ENCODE measurements around the gene ARVCF.

Gene ARVCF

DNA sequence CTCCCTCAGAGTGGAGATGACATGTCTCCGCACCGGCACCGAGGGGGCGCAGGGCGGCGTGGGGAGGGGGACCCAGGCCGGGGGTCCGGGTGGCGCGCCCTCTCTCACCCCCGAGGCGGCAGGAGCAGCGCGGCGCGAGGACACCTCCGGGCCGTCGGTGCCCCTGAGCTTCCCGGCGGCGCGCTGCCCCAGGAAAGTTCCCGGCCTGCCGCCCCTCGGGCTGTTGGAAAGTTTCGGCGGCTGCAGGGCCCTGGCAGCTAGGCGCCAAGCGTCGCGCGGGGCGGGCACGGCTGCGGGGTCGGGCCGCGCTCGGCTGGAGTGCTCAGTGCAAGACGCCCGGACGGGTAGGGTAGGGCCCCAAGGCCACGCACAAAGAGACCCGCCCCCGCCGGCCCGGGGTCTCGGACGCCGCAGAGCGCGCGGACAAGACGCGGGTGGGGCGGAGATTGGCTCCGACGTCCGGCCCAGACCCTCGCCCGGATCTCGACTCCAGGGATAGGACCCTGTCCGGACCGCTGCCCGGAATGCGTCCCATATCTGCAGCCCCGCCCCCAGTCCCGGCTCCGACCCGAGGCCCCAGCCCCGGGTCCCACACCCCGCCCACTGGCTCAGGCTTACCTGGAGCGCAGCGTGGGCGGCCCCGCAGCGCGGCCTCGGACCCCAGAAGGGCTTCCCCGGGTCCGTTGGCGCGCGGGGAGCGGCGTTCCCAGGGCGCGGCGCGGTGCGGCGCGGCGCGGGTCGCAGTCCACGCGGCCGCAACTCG lies 471 bp downstream of the ARVCF start:
- DNase-seq (ENCODE audit: low spot score), result no peak

DNA sequence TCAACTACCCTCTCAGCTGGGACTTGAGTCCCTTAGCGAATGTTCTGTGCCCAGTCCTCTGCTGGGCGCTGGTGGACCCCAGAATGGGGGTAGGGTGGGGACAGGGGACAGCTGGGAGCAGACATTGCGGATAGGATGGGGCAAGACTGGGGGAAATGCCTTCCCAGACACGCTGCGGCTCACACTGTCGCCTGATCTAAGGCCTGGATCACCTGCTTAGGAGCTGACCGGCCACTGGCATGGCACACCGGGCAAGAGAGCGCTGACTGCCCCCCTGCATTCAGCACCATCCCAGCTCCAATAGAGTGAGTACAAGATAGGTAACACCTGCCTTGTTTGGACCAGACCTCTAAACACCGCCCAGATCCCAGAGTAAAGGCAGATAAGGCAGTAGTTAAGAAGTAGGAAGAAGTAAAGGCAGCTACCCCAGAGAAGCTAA lies 1.4 kb downstream of the ARVCF start:
- DNase-seq (ENCODE audit: low spot score), result no peak

DNA sequence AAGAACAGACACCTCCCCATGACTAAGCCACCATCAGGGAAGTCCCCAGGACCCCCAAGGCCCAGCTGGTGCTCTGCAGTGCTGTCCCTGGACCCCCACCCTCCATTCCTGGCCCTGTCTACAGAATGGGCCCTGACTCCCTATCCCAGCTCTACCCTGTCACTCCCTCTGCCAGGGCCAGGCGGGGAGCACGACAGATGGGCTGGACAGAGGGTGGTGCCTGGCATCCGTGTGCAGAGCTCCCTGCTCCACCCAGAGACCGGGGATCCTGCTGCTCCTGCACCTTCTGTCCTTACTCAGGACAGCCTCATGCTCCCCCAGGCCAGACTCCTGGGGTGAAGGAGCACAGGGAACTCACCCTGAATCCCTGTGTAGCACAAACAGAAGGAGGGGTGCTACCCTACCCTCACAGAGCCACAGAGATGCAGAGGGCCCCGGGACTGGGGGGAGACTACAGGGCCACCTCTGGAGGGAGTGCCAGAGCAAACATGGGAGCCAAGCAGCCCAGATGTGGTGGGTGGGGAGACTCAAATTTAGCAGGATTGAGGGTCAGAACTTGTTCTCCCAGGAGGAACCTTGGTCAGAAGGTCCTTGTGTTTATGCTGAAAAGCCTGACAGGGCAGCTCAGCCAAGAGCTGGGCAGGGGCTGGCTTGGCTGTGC lies 2.0 kb downstream of the ARVCF start:
- no peak for DNase-seq (ENCODE audit: low spot score)

DNA sequence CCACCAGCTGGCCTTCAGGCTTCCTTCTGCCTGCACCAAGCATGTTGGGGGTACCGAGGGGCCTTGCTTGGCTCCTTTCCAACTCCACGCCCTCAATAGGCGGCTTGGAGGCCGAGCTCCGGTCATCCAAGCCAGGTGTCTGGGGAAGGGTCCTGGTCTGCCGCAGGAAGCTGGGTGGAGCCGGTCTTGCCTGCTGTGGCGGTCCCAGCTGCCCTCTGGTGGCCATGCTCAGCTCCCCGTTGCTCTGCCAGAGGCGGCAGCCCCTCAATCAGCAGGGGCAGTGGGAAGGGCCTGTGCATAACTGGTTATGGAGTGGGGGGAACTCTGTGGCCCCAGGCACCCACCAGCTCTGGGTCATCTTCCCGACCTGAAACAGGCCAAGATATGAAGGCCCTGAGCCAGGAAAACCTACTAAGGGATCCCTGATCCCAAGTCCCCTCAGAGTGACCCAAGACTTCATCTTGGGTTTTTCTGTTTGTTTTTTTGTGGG lies 3.2 kb downstream of the ARVCF start:
- DNase-seq (ENCODE audit: low spot score), result peak; percentile 75

DNA sequence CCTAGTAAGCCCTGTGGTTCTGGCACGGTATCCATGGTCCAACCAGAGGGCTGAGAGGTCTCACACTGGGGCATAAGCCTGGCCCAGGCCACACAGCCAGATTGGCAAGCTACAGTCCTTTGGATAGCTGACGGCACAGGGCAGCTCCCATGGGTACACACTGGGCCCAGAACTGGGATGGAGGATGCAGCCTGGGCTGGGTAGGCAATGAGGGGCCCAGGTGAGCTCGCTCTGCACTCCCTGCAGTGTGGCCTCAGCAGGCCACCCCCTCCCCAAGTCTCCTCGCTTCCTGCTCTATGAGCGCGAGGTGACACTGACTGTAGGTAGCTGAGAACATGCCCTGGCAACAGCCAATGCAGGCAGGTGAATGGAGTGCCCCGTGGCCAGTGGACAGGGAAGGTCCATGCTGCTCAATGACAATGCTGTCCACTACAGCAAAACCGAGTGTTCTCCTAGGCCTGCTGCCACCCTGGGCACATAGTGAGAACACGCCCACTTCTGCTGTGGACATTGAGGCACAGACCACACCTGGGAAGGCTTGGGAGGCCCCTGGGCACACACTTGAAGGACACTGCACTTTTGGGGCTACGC lies 3.8 kb downstream of the ARVCF start:
- DNase-seq (ENCODE audit: low spot score), result no peak

DNA sequence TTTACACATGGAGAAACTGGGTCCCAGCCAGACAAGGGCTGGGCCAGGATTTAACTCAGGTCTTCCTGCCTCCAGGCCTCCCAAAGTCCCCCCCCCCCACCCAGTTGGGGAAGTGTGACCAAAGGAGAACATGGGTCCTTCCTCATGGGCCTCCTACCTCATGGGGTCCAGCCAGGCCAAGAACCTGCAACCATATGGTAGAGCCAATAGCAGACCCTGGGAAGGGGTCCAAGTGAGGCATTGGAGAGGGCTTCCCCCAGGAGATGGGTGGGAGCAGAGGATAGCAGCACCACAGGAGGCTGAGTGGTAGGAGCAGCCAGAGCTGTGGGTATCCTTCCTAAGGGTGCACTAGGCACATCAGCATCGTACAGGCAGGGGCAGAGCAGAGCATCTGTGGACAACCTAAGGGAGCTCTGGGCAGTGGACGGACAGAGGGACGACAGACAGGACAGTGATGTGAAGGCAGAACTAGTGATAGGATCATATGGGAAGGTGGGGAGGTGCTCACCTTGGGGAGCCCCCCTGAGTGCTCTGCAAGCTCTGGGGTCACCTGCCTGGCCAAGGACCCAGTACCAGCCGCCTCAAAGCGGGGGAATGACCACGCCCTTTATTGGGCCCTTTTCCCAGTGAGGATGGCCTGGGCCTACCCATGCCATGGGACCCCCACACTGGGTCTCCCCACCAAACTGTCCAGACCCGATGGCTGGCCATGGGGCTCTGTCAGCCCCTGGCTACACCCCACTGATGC lies 4.5 kb downstream of the ARVCF start:
- DNase-seq (ENCODE audit: low spot score), result no peak

DNA sequence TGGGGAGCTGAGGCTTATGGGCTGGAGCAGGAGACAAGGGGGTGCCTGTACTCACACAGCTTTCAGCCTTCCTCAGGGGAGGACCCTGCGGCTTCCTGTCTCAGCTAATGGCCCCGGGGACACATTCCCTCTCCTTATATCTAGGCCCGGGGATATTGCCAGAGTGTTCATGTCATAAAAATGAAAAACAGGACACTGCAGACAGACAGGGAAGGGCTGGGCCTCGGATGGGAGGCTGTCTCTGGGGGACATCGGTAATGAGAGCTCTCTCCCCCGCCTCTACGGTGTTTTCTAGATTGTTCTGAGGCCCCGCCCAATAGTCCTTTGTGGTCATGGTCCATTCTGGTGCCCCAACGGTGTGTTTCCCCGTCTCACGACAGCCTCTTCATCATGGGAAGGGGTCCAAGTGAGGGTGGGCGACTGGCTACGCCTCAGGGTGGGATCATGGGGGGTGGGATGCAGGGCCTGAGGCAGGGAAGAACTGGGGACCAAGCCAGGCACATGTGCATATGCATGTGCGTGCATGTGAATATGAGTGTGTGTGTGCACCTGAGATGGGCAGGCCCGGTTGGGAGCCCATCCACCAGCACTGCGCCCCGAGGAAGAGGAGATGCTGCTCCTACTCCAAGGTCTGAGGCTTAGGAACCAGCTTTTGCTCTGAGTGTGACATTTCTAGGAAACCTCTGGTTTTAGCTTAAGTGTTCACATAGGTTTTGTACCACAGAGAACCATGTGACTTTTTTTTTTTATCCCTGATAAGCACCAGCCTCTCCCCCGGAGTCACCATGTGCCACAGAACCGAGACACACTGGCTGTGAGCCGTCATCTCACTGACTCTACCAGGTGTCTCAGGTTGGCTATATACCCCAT lies 5.3 kb downstream of the ARVCF start:
- no peak for DNase-seq (ENCODE audit: low spot score)

DNA sequence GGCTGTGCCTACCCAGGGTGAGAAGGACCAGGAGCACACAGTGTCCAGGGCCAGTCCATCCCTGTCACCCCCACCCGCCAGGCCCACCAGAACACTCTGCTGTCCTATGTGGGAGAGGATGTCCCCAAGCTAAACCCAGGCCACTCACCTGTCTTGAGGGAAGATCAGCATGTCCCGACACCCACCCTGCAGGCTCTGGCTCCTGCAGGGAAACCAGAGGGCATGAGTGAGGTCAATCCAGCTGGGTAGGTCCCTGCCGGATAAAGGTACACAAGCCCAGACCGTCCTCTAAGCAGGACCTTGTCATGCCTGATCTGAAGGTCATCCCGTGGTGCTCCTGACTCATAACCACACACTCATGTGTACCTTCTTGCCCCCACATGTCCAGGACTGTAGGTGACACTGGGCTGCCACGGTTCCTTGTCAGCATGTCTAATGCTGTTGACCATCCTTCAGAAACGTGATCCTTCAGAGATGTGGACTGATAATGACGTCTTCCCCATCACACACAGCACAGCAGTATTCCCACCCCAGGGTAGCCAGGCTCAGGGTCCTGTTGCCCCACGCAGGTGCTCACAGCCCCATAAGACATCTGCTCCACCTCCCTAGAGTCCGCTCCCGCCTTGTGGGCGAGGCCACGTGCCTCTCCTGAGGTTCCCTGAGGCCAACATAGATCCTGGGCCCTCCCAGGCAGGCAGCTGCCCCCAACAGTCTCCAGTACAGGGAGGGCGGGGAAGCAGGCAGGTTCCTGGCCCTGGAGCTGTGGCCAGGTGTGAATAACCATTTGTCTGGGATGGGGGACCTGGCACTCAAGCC lies 6.1 kb downstream of the ARVCF start:
- DNase-seq (ENCODE audit: low spot score), result no peak

DNA sequence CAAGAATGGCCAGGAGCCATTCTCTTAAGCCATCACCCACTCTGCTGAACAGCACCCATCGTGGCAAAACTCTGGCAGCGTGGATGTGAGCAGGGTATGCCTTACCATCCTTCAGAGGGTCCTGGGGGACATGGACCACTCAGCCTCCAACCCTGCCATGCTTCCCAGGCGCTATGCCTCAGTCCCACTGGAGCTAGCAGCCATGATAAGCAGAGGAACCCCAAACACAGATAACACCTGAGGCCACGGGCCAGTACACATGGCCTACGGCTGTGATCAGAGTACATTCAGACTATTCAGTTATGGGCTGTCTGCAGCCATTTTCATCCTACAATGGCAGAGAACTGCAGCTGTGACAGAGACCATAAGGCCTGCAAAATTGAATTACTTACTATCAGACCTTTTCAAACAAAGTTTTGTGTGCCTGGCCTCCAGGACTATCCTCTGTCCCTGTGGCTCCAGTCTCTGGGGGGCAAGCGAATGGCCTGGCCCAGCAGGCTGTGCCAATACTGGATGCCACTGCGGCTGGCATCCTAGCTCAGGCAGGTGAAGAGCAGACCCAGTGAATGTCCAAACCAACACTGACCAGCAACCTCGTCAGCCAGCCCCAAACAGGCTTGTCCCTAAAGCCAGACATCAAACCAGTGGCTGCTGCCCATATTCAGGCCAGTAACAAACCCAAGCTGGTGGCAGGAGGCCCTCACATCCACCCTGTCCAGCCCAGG lies 6.9 kb downstream of the ARVCF start:
- DNase-seq (ENCODE audit: low spot score), result no peak

DNA sequence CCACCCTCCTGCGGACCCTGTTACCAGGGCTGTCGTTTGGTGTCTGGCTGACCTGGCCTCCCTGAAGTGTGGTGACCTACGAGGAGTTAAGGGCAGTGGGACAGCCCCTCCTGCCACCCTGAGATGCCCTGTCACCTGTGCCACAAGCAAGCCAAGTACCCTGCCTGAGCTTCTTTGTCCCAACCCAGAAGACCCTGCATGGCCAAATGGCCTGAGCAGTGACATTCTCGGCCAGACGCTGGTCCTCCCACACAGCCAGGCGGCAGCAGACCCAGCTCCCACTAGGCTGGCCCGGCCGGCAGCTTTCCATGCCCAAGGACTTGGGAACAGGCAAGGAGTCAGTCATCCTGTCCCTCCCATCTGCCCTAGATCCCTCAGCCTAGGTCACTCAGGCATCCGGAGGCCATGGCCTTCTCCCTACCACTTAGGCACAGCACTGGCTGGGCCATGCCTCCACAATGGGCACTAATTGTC lies 7.6 kb downstream of the ARVCF start:
- DNase-seq (ENCODE audit: low spot score), result no peak

DNA sequence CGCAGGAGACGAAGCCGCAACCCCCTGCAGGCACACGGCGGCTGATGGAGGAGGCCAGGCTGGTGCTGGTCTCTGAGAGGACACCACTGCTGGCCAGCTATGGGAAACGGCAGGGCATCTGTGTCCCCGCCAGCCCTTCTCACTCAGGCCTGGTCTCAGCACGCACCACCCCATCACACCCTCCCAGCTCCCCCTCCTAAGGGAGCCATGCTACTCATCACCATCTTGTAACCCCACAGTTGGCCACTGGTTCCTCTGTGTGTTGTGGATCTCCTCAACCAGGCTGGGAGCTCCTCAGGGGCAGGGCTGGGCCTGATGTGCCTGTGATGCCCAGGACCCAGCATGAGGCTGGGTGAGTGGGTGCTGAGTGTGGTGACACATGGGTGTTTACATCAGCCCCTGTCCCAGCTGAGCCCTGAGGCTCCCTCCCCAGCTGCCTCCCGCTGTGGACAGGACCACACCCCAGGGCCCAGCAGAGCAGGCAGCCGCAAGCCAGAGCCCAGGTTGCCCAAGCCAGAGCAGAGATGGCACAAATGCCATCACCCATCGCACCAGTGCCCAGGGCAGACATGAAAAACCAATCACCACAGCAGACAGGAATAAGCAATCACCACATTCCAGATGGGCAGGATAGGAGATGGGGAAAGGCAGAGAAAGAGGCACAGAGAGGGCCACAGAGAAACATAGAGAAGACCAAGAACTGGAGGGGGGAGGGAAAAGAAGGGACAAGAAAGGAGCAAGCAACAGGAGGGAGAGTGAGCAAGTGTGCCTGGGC lies 8.2 kb downstream of the ARVCF start:
- DNase-seq (ENCODE audit: low spot score), result no peak

DNA sequence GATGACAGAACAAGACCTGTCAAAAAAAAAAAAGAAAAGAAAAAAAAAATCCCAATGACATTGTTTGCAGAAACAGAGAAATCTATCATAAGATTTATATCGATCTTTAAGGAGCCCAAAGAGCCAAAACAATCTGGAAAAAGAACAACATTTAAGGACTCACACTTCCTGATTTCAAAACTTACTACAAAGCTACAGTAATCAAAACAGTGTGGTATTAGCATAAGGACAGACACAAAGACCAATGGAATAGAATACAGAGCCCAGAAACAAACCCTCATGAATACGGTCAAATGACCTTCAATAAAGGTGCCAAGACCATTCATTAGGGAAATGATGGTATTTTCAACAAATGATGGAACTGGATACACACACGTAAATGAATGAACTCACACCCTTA lies 12.2 kb downstream of the ARVCF start:
- no peak for DNase-seq (ENCODE audit: low spot score)

DNA sequence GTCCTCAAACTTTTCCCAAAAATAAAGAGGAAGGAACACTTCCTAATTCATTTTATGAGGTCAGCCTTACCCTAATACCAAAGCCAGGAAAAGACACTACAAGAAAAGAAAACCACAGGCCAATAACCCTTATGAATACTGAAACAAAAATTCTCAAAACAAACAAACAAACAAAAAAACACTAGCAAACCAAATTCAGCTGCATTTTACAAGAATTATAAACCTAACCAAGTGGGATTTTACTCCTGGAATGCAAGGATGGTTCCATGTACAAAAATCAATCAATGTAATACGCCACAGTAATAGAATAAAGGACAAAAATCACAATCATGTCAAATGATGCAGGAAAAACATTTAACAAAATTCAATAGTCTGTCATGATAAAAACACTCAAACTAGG lies 13.3 kb downstream of the ARVCF start:
- no peak for DNase-seq (ENCODE audit: low spot score)

DNA sequence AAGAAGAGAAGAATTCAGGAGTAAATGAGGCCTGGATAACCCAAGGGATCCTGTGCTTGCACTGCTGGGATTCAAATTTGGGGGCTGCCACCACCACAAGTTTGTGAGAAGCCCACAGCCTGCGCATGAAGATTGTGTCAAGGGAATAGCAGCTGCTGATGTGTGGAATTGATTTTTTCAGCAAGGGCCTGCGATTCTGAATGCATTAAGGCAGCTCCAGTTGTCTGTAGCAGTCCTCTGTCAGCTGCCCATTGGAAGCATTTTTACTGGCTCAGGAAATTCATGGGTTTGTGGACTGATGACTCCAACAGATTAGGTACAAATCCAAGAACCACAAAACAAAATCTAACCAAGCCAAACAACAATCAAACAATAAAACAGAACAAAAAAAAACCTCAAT lies 14.0 kb downstream of the ARVCF start:
- no peak for DNase-seq (ENCODE audit: low spot score)

DNA sequence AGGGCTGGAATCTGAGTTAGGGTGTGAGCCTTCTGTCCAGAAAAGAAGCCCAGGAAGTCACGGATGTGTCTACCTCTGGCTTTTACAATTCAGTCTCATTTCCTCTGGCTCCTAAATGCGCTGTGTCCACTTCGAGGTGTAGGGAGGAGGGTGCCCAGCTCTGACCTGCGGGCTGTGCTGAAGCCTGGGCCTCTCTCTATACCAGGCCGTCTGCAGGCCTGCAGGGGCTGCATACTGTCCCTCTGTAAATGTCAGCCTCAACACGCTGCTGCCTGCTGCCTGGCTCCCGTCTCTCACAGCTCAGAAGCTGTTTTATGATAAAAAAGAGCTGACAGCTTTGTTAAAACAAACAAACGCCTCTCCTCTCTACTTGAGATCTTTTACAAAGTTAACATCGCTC lies 14.5 kb downstream of the ARVCF start:
- no peak for DNase-seq (ENCODE audit: low spot score)

DNA sequence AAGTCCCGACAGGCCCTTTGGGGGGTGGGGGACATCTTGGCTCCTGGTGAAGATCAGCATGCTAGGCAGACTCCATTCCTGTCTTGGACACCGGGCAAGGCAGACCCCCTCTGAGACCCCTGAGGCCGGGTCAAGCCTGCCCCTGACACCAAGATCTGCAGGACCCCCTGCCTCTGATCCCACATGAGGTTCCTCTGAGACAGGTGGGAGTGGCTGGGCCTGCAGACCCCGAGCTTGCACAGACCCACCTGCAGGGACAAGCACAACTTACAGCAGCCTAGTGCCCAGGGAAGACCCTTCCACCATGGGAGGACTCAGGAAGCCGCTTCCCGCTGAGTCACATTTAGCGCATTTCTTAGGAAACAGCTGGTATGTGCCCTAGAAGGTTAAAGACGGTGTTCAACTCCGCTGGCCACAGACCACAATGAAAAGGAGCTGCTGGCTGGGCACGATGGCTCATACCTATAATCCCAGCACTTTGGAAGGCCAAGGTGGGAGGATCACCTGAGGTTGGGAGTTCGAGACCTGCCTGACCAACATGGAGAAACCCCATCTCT lies 15.5 kb downstream of the ARVCF start:
- no peak for DNase-seq (ENCODE audit: low spot score)

DNA sequence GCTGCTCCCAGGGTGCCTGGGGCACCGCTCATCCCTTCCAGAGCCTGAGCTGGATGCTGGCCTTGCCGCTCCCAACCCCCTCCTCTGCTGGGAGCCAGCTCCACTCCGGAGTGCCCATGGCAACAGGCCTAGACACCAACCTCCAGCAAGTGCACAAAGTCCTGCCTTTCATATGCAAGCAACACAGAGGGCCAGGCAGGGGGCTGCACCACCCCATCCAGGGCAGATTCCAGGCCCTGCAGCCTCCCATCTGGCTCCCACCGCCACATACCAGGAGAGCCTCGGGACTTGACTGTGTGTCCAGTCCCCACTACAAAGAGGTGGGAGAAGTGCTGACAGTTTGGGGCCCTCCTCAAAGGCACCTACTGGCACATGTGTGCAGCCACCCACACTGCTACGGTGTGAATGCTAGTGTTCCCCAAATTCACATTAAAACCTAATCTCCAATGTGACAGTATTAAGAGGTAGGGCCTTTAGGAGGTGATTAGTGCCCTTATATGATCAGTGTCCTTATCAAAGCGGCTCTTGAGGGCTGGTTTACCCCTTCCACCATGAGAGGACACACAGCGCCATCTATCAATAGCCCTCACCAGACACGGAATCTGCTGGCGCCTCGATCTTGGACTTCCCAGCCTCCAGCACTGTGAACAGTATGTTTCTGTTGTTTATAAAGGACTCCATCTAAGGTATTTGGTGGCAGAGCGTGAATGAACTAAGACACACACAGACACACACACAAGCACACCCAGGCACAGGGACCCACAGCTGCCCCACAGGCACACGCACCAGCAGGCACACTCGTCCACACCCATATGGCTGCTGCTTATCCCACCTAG lies 16.2 kb downstream of the ARVCF start:
- no peak for DNase-seq (ENCODE audit: low spot score)

Data from AG08396 (cell line).